PC-9 (cell line): Measurements from ENCODE around the gene TPD52L3. TPM values are rescaled to one million over a fixed set of nuclear protein-coding genes. Genes with fewer than 3 reads are reported as not detected.

Experiments
- BruUV-seq: library from RNA; stranded (reverse); fragments of 400-500 nt; replicated peaks from 2 replicates; lab custom pipeline; 2021; lab: Mats Ljungman, UMichigan
- CTCF ChIA-PET: fragments of 300-600 bp; sonication (Branson Sonifier 250); formaldehyde crosslinking; loops from one replicate; lab custom pipeline; 2022; ENCODE audit warnings: antibody characterized with exemption; lab: Charles Lee
- POLR2A ChIA-PET: fragments of 300-600 bp; sonication (Branson Sonifier 250); formaldehyde crosslinking; loops from one replicate; lab custom pipeline; 2022; ENCODE audit warnings: antibody characterized with exemption; ENCODE audit not compliant: unreplicated experiment; lab: Charles Lee
- DNase-seq, 2 experiments: peaks; one replicate each; pipeline versions ENCODE4 v3.0.0 to v3.0.0-alpha.2; 2015 to 2022; ENCODE audit warnings: mixed read lengths in 1 of 2
- H2AFZ ChIP-seq: fragments of 200-600 bp; sonication (generic); 2 replicates; pipeline ENCODE4 v1.8.1; 2017; ENCODE audit warnings: antibody characterized with exemption
- H3F3A ChIP-seq: fragments of 200-600 bp; sonication (generic); 2 replicates; pipeline ENCODE4 v1.8.1; 2017; ENCODE audit warnings: antibody characterized with exemption, mild to moderate bottlenecking, low read depth; ENCODE audit not compliant: insufficient read depth
- H3K27ac ChIP-seq: fragments of 200-600 bp; sonication (generic); 2 replicates; pipeline ENCODE4 v1.6.1; 2016; ENCODE audit warnings: mixed run types
- H3K27me3 ChIP-seq: fragments of 200-600 bp; sonication (generic); 2 replicates; pipeline ENCODE4 v1.6.1; 2016; ENCODE audit warnings: low read depth, mixed run types; ENCODE audit not compliant: insufficient read depth
- H3K36me3 ChIP-seq: fragments of 200-600 bp; sonication (generic); 2 replicates; pipeline ENCODE4 v1.6.1; 2016; ENCODE audit warnings: low read depth, mixed run types
- H3K4me1 ChIP-seq: fragments of 200-600 bp; sonication (generic); replicated peaks from 2 replicates; pipeline ENCODE4 v1.6.1; 2016; ENCODE audit warnings: mixed run types; ENCODE audit not compliant: insufficient read depth
- H3K4me2 ChIP-seq: fragments of 200-600 bp; sonication (generic); 2 replicates; pipeline ENCODE4 v1.6.1; 2017; ENCODE audit warnings: mixed run types
- H3K4me3 ChIP-seq: fragments of 200-600 bp; sonication (generic); 2 replicates; pipeline ENCODE4 v1.6.1; 2016; ENCODE audit warnings: mixed run types
- H3K79me2 ChIP-seq: fragments of 200-600 bp; sonication (generic); 2 replicates; pipeline ENCODE4 v1.6.1; 2017; ENCODE audit warnings: low read depth, mixed run types
- H3K9me2 ChIP-seq: fragments of 200-600 bp; sonication (generic); 2 replicates; pipeline ENCODE4 v1.8.1; 2017; ENCODE audit warnings: mild to moderate bottlenecking; ENCODE audit not compliant: insufficient read depth
- H3K9me3 ChIP-seq: fragments of 200-600 bp; sonication (generic); 2 replicates; pipeline ENCODE4 v1.8.1; 2016; ENCODE audit warnings: low read depth; ENCODE audit not compliant: insufficient read depth
- H4K20me1 ChIP-seq: fragments of 200-600 bp; sonication (generic); 2 replicates; pipeline ENCODE4 v1.8.1; 2017; ENCODE audit not compliant: insufficient read depth
- EZH2 ChIP-seq: fragments of 200-600 bp; sonication (generic); IDR thresholded peaks from 2 replicates; pipeline ENCODE4 v1.8.0; 2017; ENCODE audit warnings: antibody characterized with exemption, low read depth
- intact Hi-C: fragments of 100-400 bp; cut with micrococcal nuclease; formaldehyde crosslinking; loops from one replicate; pipeline ENCODE4 v1.10.0; 2022; ENCODE audit not compliant: unreplicated experiment
- total RNA-seq: library from RNA; stranded (reverse); gene quantifications from 2 replicates; pipeline ENCODE4 v1.2.3, GENCODE V29; 2021
- TF ChIP-seq, protein P1 (sequence below): fragments of 200-600 bp; sonication (generic); conservative IDR thresholded peaks from 2 replicates; pipeline ENCODE4 v1.6.1; 2017; ENCODE audit warnings: mixed run types, antibody characterized with exemption, mild to moderate bottlenecking, moderate library complexity

TPD52L3 gene
- total RNA-seq, 1 experiment from 2014 or later: not detected

DNA sequence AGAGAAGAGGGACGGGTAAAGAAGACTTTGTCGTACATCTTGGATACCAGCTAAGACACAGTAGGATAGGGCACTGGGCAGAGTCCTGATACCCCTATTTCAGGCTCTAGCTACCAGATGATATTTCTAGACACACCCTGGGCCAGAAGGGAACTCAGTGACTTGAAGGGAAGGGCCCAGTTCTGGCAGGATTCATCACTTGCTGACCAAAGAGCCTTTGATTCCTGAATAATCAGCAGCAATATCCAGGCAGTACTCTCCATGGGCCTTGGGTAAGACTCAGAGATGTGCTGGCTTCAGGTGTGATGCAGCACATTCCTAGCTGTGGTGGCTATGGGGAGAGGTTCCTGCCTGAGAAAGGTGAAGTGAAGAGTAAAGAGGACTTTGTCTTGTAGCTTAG is 40.7 kb downstream of the TPD52L3 start:
- Histone ChIP-seq H2AFZ (no peak overlapping the region), H3K9me2 (no peaks in the 10 kb centered on the region), H3K27me3 (no peaks in the 10 kb centered on the region), H4K20me1 (no peaks in the 10 kb centered on the region), H3K4me3 (no peak overlapping the region), H3F3A (no peaks in the 10 kb centered on the region), H3K36me3 (no peaks in the 10 kb centered on the region), H3K4me2 (no peak overlapping the region), H3K4me1 (no peaks in the 10 kb centered on the region), H3K9me3 (no peaks in the 10 kb centered on the region), H3K79me2 (no peaks in the 10 kb centered on the region), H3K27ac (no peak overlapping the region)
- TF ChIP-seq, protein P1, sequence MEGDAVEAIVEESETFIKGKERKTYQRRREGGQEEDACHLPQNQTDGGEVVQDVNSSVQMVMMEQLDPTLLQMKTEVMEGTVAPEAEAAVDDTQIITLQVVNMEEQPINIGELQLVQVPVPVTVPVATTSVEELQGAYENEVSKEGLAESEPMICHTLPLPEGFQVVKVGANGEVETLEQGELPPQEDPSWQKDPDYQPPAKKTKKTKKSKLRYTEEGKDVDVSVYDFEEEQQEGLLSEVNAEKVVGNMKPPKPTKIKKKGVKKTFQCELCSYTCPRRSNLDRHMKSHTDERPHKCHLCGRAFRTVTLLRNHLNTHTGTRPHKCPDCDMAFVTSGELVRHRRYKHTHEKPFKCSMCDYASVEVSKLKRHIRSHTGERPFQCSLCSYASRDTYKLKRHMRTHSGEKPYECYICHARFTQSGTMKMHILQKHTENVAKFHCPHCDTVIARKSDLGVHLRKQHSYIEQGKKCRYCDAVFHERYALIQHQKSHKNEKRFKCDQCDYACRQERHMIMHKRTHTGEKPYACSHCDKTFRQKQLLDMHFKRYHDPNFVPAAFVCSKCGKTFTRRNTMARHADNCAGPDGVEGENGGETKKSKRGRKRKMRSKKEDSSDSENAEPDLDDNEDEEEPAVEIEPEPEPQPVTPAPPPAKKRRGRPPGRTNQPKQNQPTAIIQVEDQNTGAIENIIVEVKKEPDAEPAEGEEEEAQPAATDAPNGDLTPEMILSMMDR: no peak
- no peak for TF ChIP-seq EZH2
- DNase-seq: no peak
- CTCF ChIA-PET: no interaction called here
- POLR2A ChIA-PET: no interaction called here
- intact Hi-C loops: no loop called here
- no TSS peak for BruUV-seq

Other genes starting within 250 kb of the TPD52L3 start
- not detected in 2 replicates for gene IL33, start 112.6 kb upstream of the TPD52L3 start, total RNA-seq
- 32.6 and 40.9 TPM in 2 replicates for gene UHRF2, start 84.8 kb downstream of the TPD52L3 start, total RNA-seq